ENCODE results near the gene GABARAPL2.
A peak's percentile ranks its signal among the peaks of the same experiment; 100 is the strongest.
"Not testable (repeated sequence)": the region's sequence is repeated elsewhere in the genome, so short reads cannot be mapped to it uniquely, and the experiment has no call there.

The GABARAPL2 gene, protein sequence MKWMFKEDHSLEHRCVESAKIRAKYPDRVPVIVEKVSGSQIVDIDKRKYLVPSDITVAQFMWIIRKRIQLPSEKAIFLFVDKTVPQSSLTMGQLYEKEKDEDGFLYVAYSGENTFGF
- 36.4 reads per million, percentile 61 among the genes with 10 or more reads in this experiment for total RNA-seq

GRCh38 chr16:75566040-75566757, at the start of gene GABARAPL2:
Gene GABARAPL2, plus strand, starts transcription at chr16:75566379. Its CDS starts 108 bp downstream, at chr16:75566487.
- DNase-seq: peak; percentile 89

DNA sequence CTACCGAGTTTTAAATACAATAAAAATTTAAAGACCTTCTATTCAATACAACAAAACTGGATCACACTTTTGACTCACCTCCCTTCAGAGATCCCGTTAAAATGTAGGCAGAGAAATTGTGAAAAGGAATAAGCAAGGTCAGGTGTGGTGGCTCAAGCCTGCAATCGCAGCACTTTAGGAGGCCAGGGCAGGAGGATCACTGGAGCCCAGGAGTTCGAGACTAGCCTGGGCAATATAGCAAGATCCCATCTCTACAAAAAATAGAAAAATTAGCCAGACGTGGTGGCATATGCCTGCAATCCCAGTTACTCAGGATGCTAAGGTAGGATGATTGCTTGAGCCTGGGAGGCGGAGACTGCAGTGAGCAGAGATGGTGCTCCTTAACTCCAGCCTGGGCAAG, 47.0 kb upstream of the GABARAPL2 start:
- DNase-seq: no peak

DNA sequence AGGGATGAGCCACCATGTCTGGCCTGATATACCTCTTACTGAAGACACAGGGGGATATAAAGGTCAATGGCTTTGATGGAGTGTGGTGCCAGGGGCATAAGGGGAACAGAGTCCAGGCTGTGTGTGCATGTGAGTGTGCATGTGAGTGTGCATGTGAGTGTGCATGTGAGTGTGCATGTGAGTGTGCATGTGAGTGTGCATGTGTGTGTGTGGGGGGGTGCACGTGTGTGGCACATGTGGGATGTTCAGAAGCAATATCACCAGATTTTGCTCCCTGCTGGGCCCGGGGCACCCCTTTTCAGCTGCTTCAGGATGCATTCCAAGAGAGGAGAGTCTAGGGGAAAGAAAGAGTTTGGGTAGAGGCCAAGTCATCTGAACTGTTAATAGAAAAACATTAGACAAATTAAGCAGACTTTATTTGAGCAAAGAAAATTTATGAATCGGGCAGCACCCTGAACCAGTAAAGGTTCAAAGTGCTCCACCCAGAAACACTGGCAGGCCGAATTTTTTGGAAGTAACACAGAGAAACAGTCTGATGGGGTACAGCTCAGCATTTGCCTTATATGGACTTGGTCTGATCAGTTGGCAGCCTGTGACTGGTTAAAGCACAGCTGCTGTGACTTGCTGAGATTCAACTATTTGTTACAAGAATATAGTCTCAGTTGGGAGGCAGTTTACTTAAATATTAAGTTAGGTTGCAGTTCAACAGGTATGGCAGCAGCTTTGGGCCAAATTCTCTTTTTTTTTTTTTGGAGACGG, 40.0 kb upstream of the GABARAPL2 start:
- no peak for DNase-seq

DNA sequence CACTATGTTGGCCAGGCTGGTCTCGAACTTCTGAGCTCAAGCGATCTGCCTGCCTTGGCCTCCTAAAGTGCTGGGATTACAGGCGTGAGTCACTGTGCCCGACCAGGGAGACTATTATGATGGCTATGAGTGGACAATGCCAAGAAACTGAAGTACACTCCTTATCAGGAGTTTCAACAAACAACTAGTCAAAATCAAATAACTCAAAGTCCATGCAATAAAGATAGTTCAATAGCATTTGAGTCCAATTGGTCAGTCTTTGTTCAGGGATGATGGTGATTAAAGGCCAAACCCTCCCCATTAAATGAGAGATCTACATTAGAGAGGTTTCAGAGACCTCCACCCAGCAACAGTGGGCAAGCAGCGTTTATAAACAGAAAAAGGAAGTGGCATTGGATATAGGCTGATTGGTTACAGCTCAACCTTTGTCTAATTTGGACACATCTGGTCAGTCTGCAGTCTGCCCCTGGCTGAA, 38.3 kb upstream of the GABARAPL2 start:
- DNase-seq: no peak

DNA sequence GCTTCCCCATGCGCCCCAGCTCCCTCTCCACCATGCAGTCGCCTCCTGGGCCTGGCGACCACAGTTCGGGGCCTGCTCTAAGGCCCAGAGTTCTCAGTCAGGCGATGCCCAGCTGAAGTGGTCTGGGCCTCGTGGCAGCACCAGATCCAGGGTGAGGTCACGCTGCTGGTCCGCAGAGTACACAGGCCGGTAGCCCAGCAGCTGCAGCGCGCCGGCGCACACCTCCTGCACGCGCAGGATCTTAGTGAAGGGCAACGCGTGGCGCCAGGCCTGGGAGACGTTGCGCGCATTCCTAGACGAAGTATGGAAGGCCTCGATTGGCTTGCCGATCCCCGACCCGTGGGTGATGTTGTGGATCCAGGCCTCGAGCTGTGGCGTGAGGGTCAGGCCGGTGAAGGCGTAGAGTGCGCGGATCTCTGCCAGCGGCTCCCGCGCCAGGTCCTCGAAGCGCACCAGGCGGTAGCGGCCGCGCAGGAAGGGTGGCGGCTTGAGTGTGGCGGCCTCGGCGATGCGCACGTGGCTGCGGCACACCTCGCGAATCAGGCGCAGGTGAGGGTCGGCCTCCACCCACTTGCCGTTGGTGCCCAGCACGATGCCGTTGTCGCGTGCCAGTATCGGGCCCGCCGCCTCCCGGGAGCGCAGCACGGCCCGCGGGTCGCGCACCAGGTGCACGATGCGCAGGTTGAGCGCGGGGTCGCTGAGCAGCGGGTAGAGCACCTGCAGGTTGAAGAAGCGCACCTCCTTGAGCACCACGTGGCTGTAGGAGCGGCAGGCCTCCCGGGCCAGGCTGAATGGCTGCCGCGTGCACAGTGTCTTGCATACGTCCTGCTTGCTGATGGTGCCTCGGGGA, 36.9 kb upstream of the GABARAPL2 start:
- no peak for DNase-seq

DNA sequence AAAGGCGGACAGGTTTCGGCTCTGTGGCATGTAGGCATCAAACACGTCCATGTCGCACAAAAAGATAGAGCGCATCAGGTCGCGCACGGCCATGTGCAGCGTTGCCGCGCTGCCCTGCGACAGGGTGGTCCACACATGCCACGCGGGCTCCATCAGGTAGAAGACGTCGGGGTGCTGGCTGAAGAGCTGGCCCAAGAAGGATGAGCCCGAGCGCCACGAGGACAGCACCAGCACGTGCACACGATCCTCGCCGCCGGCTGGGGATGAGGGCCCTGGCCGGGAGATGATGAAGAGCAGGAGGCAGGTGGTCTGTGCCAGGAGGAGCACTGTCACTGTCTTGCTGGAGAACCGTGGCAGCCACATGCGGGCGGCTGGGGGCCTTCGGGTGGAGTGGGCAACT, 36.2 kb upstream of the GABARAPL2 start:
- no peak for DNase-seq

DNA sequence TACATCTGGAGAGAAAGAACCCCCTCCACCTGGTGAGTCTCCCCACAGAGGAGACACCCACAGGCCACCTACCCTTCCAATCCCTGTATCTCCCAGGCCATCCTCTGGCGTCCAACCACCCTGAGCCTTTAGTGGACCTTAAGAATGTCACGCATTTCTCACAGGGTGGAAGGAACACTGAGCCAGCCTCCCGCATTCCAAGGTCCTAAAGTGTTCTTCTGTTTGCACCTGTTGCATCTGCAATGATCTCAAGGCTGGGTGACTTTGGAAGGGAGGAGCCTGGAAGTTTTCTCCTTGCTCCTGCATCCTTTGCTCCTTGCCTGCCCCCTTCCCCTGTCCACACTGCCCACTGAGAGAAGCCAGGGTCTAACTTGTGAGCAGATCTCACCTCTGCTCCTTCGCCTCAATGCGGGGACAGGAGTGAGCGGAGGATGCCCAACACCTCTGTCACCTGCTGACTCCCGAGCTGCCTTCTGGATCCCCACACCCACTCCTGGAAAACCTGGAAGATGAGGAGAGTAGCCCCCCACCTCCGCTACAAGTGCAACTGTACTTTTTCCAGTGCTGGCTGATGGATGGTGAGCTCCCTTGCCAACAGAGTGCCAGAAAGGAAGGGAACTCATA, 33.9 kb upstream of the GABARAPL2 start:
- DNase-seq: no peak

DNA sequence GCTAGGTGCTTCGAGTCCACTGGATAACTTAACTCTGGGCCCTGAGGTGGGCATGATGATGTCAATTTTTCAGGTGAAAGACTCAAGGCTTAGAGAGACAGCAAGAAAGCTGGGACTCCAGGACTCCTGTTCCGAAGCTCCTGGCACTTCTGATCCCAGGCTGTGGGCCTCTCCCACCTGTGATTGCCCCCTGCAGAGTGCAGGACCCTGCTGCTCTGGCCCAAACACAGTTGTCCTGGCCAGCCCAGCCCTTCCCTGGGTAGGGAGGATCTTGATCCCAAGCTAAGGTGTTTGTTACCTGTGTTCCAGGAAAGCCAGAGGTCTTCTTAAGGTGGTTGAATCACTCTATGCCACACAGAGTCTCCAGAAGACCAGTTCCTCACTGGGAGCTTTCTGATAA, 33.4 kb upstream of the GABARAPL2 start:
- no peak for DNase-seq

- DNase-seq: no peak
Observed at GRCh38 chr16:75534560-75535205, 31.5 kb upstream of the GABARAPL2 start.

- no peak for DNase-seq
Observed at GRCh38 chr16:75535211-75535843, 30.9 kb upstream of the GABARAPL2 start.

- no peak for DNase-seq
Observed at GRCh38 chr16:75535901-75536300, 30.3 kb upstream of the GABARAPL2 start, which contains the start of gene CHST5. Gene CHST5, minus strand, starts transcription at chr16:75536108. Its CDS starts 5,724 bp downstream, at chr16:75530384.

DNA sequence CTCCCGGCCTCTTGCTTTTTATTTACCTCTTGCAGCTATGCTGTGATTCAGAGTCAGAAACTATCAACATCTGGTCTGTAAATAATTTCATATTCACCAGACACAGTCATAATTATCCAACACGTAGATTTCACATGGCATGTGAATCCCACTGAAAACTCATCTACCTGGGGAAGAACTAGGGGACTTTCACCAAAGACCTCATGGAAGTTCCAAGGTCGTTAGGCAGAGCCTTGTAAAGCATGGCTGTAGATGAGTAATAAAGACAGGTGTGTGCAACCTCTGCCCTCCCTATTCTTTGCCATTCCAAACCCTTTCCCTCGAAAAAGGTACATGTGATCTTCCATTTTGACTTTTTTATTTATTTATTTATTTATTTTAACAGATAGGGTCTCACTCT, 28.4 kb upstream of the GABARAPL2 start:
- no peak for DNase-seq

DNA sequence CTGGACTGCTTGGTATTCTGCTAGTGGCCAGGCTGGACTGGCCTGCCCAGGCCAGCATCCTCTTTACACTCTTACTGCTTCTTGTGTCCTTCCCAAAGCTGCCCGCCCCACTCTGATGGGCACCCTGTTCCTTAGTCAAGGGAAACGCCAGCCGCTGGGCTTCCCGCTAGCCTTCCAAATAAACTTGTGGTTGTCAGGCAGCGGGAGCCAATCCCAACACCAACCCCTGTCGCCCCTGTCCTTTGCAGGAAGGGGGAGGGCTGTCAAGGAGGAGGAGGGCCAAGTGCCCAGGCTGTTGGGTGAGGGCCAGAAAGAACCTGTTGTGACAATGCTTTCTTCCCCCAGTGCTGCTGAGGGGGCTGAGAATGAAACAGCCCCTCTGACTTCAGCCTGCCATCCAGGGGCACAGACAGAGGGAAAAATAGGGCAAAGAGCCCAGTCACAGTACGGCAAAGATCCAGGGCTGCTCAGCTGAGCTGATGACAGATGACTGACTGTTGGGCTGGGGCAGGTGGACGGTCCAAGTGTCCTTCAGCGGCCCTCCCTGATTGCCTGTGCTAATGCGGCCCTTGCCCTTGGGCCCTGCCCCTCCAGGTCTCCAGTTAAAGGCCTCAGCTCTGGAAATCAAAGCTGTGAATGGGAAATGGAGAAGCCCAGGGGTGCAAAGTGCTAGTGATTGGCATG, 27.2 kb upstream of the GABARAPL2 start:
- DNase-seq: not testable (repeated sequence)

GRCh38 chr16:75541236-75541635, 24.9 kb upstream of the GABARAPL2 start:
- DNase-seq: no peak

DNA sequence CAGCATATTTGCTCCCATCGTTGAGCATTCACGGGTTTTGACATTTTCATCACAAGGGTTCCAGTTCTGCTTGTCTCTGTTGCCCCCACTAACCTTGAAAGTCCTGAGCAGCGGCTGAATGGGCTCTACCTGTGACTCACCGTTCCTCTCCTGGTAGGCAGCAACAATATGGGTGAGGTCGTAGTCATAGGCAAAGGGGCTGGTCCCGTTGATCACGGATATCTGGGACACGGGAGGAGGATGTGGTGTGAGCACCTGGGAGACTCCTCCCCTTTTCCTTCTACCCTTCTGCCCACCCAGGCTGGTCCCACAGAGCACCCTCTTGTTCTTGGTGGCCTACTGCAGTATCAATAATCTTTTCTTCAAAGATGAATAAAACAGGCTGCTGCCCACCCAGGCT, 23.7 kb upstream of the GABARAPL2 start:
- DNase-seq: not testable (repeated sequence)

GRCh38 chr16:75545879-75546278, 20.3 kb upstream of the GABARAPL2 start:
- DNase-seq: not testable (repeated sequence)

- no peak for DNase-seq
Observed at GRCh38 chr16:75546293-75546692, 19.9 kb upstream of the GABARAPL2 start.

GRCh38 chr16:75548456-75548855, 17.7 kb upstream of the GABARAPL2 start:
- DNase-seq: not testable (repeated sequence)

DNA sequence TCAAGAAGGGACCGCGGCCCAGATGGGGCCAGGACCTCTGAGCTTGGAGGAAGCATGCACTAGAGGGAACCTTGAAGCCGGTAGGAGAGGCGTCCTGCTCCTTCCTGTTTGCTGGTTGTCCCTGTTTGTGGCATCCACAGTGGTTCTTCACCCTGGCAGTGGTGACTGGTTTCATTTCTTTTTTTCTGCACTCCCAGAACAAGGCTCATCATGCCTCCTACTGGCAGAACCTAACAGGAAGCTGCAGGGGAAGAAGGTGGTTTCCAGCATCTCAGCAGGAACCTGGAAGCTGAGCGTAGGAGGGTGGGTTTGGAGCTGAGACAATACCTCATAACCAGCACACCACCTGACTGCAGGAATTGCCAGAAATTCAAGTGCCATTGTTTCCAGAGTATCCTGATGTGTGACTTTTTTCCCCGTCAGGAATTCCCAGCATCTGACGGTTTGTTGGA, 15.9 kb upstream of the GABARAPL2 start:
- no peak for DNase-seq

DNA sequence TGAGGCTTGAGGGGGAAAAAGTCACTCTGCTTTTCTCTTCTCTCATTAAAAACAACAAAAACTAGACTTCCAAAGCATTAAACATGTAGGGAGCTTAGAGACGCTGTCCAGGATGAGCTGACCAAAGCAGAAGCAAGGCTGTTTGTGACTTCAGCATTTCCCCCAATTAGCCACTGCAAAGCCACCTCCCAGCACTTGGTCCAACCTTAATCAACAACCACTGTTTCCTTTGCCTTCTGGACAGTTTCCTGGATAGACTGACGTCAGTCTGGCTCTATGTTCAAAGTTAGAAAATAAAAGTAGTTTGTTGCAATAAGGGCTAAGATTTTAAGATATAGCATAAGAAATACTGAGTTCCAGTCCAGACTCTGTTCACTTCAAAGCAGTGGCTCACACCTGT, 13.2 kb upstream of the GABARAPL2 start:
- DNase-seq: no peak
